ENCODE measurements around the gene MAP3K3. TPM values are rescaled to one million over a fixed set of nuclear protein-coding genes. Genes with fewer than 3 reads are reported as not detected.

Gene MAP3K3
- total RNA-seq, 1 experiment from 2014 or later, result 24.3 TPM

- no peak for DNase-seq
- Mint-ChIP-seq H3K27me3 (ENCODE audit: low read depth) (no peaks in the 10 kb centered on the region), H3K4me1 (no peaks in the 10 kb centered on the region), H3K4me3 (no peak overlapping the region), H3K36me3 (ENCODE audit: insufficient read depth in 1 of 3, low read depth in 3 of 3) (peaks cover 28 to 67% (median 56%) of the 10 kb centered on the region in 3 experiments), H3K27ac (no peak overlapping the region), H3K9me3 (no peaks in the 10 kb centered on the region)
- Histone ChIP-seq H4K20me1 (ENCODE audit: control insufficient read depth, insufficient read depth, insufficient read length) (no peaks in the 10 kb centered on the region), H3K4me2 (ENCODE audit: insufficient read depth, insufficient read length, low read length) (no peak overlapping the region), H3K4me1 (ENCODE audit: insufficient read depth, low read length) (no peaks in the 10 kb centered on the region), H2AFZ (ENCODE audit: low read length) (no peak overlapping the region), H3K9me3 (ENCODE audit: control insufficient read depth, low read depth, low read length) (no peaks in the 10 kb centered on the region), H2AK5ac (ENCODE audit: insufficient read length, low read length) (no peak overlapping the region), H3K27me3 (ENCODE audit: insufficient read depth, low read length) (no peaks in the 10 kb centered on the region), H4K5ac (ENCODE audit: insufficient read length, low read depth, low read length) (no peak overlapping the region), H2BK12ac (ENCODE audit: insufficient read length, low read depth, low read length) (no peak overlapping the region), H3K4ac (ENCODE audit: low read depth, low read length) (no peak overlapping the region), H3K23ac (ENCODE audit: insufficient read length, low read depth, low read length) (no peak overlapping the region), H2BK5ac (ENCODE audit: insufficient read length, low read length) (no peak overlapping the region), H3K56ac (ENCODE audit: insufficient read length, low read depth, low read length) (no peak overlapping the region), H3K14ac (ENCODE audit: insufficient read depth, low read length) (no peak overlapping the region), H4K91ac (ENCODE audit: insufficient read length, low read depth, low read length) (no peak overlapping the region), H3K9ac (ENCODE audit: extremely low read depth, insufficient read length, low read length) (no peak overlapping the region), H3K18ac (ENCODE audit: insufficient read length, low read depth, low read length) (no peak overlapping the region), H2BK20ac (ENCODE audit: low read depth, low read length, poor library complexity, severe bottlenecking) (no peak overlapping the region), H3K23me2 (ENCODE audit: insufficient read length, low read depth, low read length, poor library complexity, severe bottlenecking) (no peaks in the 10 kb centered on the region), H3K27ac (ENCODE audit: insufficient read length, low read depth, low read length) (no peak overlapping the region), H4K8ac (replicated peaks; ENCODE audit: insufficient read length, low read depth, low read length) (no peak overlapping the region), H3K79me1 (ENCODE audit: insufficient read depth, low read depth, low read length, poor library complexity, severe bottlenecking) (no peaks in the 10 kb centered on the region), H2BK120ac (ENCODE audit: low read depth, low read length, poor library complexity, severe bottlenecking) (no peak overlapping the region), H2BK15ac (ENCODE audit: low read depth, low read length) (no peak overlapping the region), H3K79me2 (ENCODE audit: insufficient read depth, low read length) (no peaks in the 10 kb centered on the region; the same call in 1 of the 2 replicates), H3T11ph (ENCODE audit: low read length) (no peak overlapping the region)
- WGBS (ENCODE audit: extremely low coverage, insufficient read length, low lambda C conversion rate), result no CpG with 5 or more reads among the region's 1 CpG
- TF ChIP-seq CTCF (conservative IDR thresholded peaks at IDR 0.05), result no peak
Measured at GRCh38 chr17:63589646-63590045, 32.6 kb upstream of the MAP3K3 start.
